ENCODE results near the gene KRT79. TPM values are rescaled to one million over a fixed set of nuclear protein-coding genes. Genes with fewer than 3 reads are reported as not detected.
A peak's percentile ranks its signal among the peaks of the same experiment; 100 is the strongest.

The KRT79 gene
- total RNA-seq, 2 donors from 2014 or later = 0.16 to 0.77 TPM

- ATAC-seq (no peak), DNase-seq (no peak)
- intact Hi-C loops (cut with DNase I) = no loop called here
Measured at GRCh38 chr12:52784909-52785308, 49.2 kb downstream of the KRT79 start.

- intact Hi-C loops (cut with DNase I) = no loop called here
- no peak for DNase-seq
- no peak for ATAC-seq
Measured at GRCh38 chr12:52783563-52784316, 50.4 kb downstream of the KRT79 start.

- no peak for ATAC-seq
Measured at GRCh38 chr12:52782502-52782901, 51.6 kb downstream of the KRT79 start.

GRCh38 chr12:52781399-52782082, 52.6 kb downstream of the KRT79 start:
- intact Hi-C loops (cut with DNase I) = no loop called here
- DNase-seq = no peak
- no peak for ATAC-seq

More at GRCh38 chr12:52782502-52782901, 51.6 kb downstream of the KRT79 start:
- no peak for DNase-seq
- intact Hi-C loops (cut with DNase I) = no loop called here

- intact Hi-C loops (cut with DNase I) = no loop called here
- ATAC-seq = no peak
- no peak for DNase-seq
Measured at GRCh38 chr12:52779914-52780313, 54.2 kb downstream of the KRT79 start.

- ATAC-seq = no peak
- intact Hi-C loops (cut with DNase I) = no loop called here
- no peak for DNase-seq
Measured at GRCh38 chr12:52778833-52779232, 55.3 kb downstream of the KRT79 start.

GRCh38 chr12:52777566-52777965, 56.5 kb downstream of the KRT79 start:
- ATAC-seq (no peak), DNase-seq (no peak)
- intact Hi-C loops (cut with DNase I) = no loop called here

- ATAC-seq (no peak), DNase-seq (no peak)
- intact Hi-C loops (cut with DNase I) = no loop called here
Measured at GRCh38 chr12:52776913-52777395, 57.2 kb downstream of the KRT79 start, which contains the start of gene KRT76. Gene KRT76 (minus strand): TSS chr12:52777345. CDS start chr12:52777291, 54 bp downstream.

- ATAC-seq = no peak
- DNase-seq = no peak
- intact Hi-C loops (cut with DNase I) = no loop called here
Measured at GRCh38 chr12:52776435-52776834, 57.7 kb downstream of the KRT79 start.

GRCh38 chr12:52774629-52775250, 59.4 kb downstream of the KRT79 start:
- ATAC-seq (peak in 1 of 2 donors; percentile 39), DNase-seq (no peak)
- intact Hi-C loops (cut with DNase I) = no loop called here

GRCh38 chr12:52772772-52773171, 61.3 kb downstream of the KRT79 start:
- ATAC-seq (no peak), DNase-seq (no peak)
- intact Hi-C loops (cut with DNase I) = no loop called here

- no peak for ATAC-seq
- intact Hi-C loops (cut with DNase I) = no loop called here
- DNase-seq = no peak
Measured at GRCh38 chr12:52772188-52772587, 61.9 kb downstream of the KRT79 start.

- DNase-seq (no peak), ATAC-seq (no peak)
- intact Hi-C loops (cut with DNase I) = no loop called here
Measured at GRCh38 chr12:52771505-52771904, 62.6 kb downstream of the KRT79 start.

Other genes starting within 250 kb of the KRT79 start
- not detected for gene KRT72, start 232.8 kb downstream of the KRT79 start, total RNA-seq
- not detected for gene KRT73, start 215.8 kb downstream of the KRT79 start, total RNA-seq
- not detected for gene KRT2, start 182.1 kb downstream of the KRT79 start, total RNA-seq
- gene KRT1, start 153.9 kb downstream of the KRT79 start, total RNA-seq = under 1 TPM in 1 of 2 donors, not detected in 1; 0.18 TPM
- gene KRT77, start 130.8 kb downstream of the KRT79 start, total RNA-seq = not detected
- gene KRT76, start 57.0 kb downstream of the KRT79 start, total RNA-seq = not detected
- not detected for gene KRT3, start 38.2 kb downstream of the KRT79 start, total RNA-seq
- not detected for gene KRT4, start 20.2 kb downstream of the KRT79 start, total RNA-seq
- gene KRT78, start 14.7 kb upstream of the KRT79 start, total RNA-seq = not detected
- gene KRT8, start 70.8 kb upstream of the KRT79 start, total RNA-seq = 100 to 1,000 TPM; 194 to 233 TPM
- gene KRT18, start 114.8 kb upstream of the KRT79 start, total RNA-seq = 10 to 100 TPM; 37.0 to 53.3 TPM
- gene EIF4B, start 172.1 kb upstream of the KRT79 start, total RNA-seq = 100 to 1,000 TPM; 332 to 341 TPM
- gene TNS2, start 215.8 kb upstream of the KRT79 start, total RNA-seq = 100 to 1,000 TPM; 108 to 122 TPM
- gene SPRYD3, start 245.1 kb upstream of the KRT79 start, total RNA-seq = 10 to 100 TPM; 34.3 to 51.3 TPM